ENCODE measurements around the gene DCBLD1.

- TF ChIP-seq DNMT1 (IDR thresholded peaks at IDR 0.05) = no peak
- TF ChIP-seq ZNF146 (CRISPR knock-in tag; IDR thresholded peaks at IDR 0.05; ENCODE audit: unreplicated experiment) = no peak
- no peak for TF ChIP-seq CTCF (IDR thresholded peaks at IDR 0.05 in 2 of 3, conservative IDR thresholded peaks at IDR 0.05 in 1 of 3; ENCODE audit: insufficient read depth in 2 of 3, low read depth in 1 of 3, low read length in 3 of 3)
- no peak for TF ChIP-seq EZH2 (IDR thresholded peaks at IDR 0.05; ENCODE audit: borderline replicate concordance, low read depth, low read length)
- TF ChIP-seq, protein P1, sequence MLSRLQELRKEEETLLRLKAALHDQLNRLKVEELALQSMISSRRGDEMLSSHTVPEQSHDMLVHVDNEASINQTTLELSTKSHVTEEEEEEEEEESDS (CRISPR knock-in tag; IDR thresholded peaks at IDR 0.05) = no peak
- TF ChIP-seq SRF (CRISPR knock-in tag; IDR thresholded peaks at IDR 0.05) = no peak
- no peak for TF ChIP-seq ZNF696 (CRISPR knock-in tag; conservative IDR thresholded peaks at IDR 0.05)
- no peak for TF ChIP-seq ARID4B (CRISPR knock-in tag; IDR thresholded peaks at IDR 0.05)
- TF ChIP-seq CREB1 (IDR thresholded peaks at IDR 0.05) = no peak
- TF ChIP-seq CREB1 (CRISPR knock-in tag; IDR thresholded peaks at IDR 0.05) = no peak
- no peak for TF ChIP-seq ATF7 (IDR thresholded peaks at IDR 0.05)
- TF ChIP-seq JUND (IDR thresholded peaks at IDR 0.05; ENCODE audit: borderline replicate concordance, low read depth, low read length) = no peak
- no peak for TF ChIP-seq JUND (tag; IDR thresholded peaks at IDR 0.05; ENCODE audit: borderline replicate concordance, low read depth, low read length)
- no peak for TF ChIP-seq ZNF263 (CRISPR knock-in tag; IDR thresholded peaks at IDR 0.05; ENCODE audit: borderline replicate concordance)
These were observed 67.1 kb downstream of the DCBLD1 start for GRCh38 chr6:117549611-117550010.
